IMR-90 (cell line): ENCODE data around the gene NUMA1. TPM values are rescaled to one million over a fixed set of nuclear protein-coding genes. Genes with fewer than 3 reads are reported as not detected.
A peak's percentile ranks its signal among the peaks of the same experiment; 100 is the strongest.

ENCODE experiments used
- ATAC-seq: fragments of 200-7000 bp; cut with Tn5 transposase; 2 replicates; pipeline ENCODE4 v1.9.1; 2020; ENCODE audit warnings: low read depth, mild to moderate bottlenecking, moderate library complexity
- BruUV-seq: library from RNA; stranded (reverse); fragments of 400-500 nt; replicated peaks from 2 replicates; lab custom pipeline; 2021; lab: Mats Ljungman, UMichigan
- CTCF ChIA-PET: fragments of 300-600 bp; formaldehyde crosslinking; extraction: SDS; loops from one replicate; lab custom pipeline; 2021; ENCODE audit warnings: antibody characterized with exemption; lab: Yijun Ruan, JAX
- POLR2A ChIA-PET: fragments of 300-600 bp; sonication (Branson Sonifier 250); formaldehyde crosslinking; loops from one replicate; lab custom pipeline; 2022; ENCODE audit warnings: antibody characterized with exemption; ENCODE audit not compliant: unreplicated experiment; lab: Charles Lee
- DNase-seq: peaks from one replicate; pipeline ENCODE4 v3.0.0; 2013
- H2AFZ ChIP-seq: replicated peaks from 2 replicates; pipeline ENCODE3; 2013; ENCODE audit warnings: low read length, mild to moderate bottlenecking; ENCODE audit not compliant: poor library complexity
- H2AK5ac ChIP-seq: 2 replicates; pipeline ENCODE4 v1.6.1; 2013; ENCODE audit warnings: low read depth, low read length, inconsistent platforms
- H2AK9ac ChIP-seq: replicated peaks from 2 replicates; pipeline ENCODE3; 2013; ENCODE audit warnings: mild to moderate bottlenecking, low read depth, low read length, moderate library complexity; ENCODE audit not compliant: poor library complexity
- H2BK120ac ChIP-seq: 2 replicates; pipeline ENCODE4 v1.6.1; 2013; ENCODE audit warnings: low read depth, low read length, inconsistent platforms
- H2BK15ac ChIP-seq: 3 replicates; pipeline ENCODE4 v1.6.1; 2013; ENCODE audit warnings: low read depth, low read length, inconsistent platforms
- H2BK20ac ChIP-seq: 2 replicates; pipeline ENCODE4 v1.6.1; 2013; ENCODE audit warnings: low read depth, mild to moderate bottlenecking, inconsistent platforms, low read length, moderate library complexity
- H2BK5ac ChIP-seq: 2 replicates; pipeline ENCODE4 v1.6.1; 2013; ENCODE audit warnings: mild to moderate bottlenecking, low read depth, low read length, inconsistent platforms; ENCODE audit not compliant: poor library complexity, severe bottlenecking
- H3K14ac ChIP-seq: replicated peaks from 2 replicates; pipeline ENCODE4 v1.6.1; 2013; ENCODE audit warnings: low read depth, low read length, inconsistent platforms
- H3K18ac ChIP-seq: 2 replicates; pipeline ENCODE4 v1.6.1; 2013; ENCODE audit warnings: low read depth, low read length, control low read depth
- H3K23ac ChIP-seq: 2 replicates; pipeline ENCODE4 v1.6.1; 2013; ENCODE audit warnings: low read depth, low read length, inconsistent platforms
- H3K27ac ChIP-seq: 2 replicates; pipeline ENCODE4 v1.5.1; 2013; ENCODE audit warnings: mild to moderate bottlenecking, control low read depth, low read length; ENCODE audit not compliant: insufficient read depth
- H3K27me3 ChIP-seq: 2 replicates; pipeline ENCODE4 v1.6.1; 2013; ENCODE audit warnings: low read length; ENCODE audit not compliant: control insufficient read depth, insufficient read depth
- H3K36me3 ChIP-seq: 2 replicates; pipeline ENCODE4 v1.6.1; 2013; ENCODE audit warnings: low read length, mixed read lengths; ENCODE audit not compliant: control insufficient read depth, insufficient read depth
- H3K4ac ChIP-seq: 2 replicates; pipeline ENCODE4 v1.6.1; 2013; ENCODE audit warnings: low read depth, low read length, inconsistent platforms
- H3K4me1 ChIP-seq: 2 replicates; pipeline ENCODE4 v1.6.1; 2013; ENCODE audit warnings: low read length, mixed read lengths; ENCODE audit not compliant: control insufficient read depth, insufficient read depth
- H3K4me2 ChIP-seq: 2 replicates; pipeline ENCODE4 v1.6.1; 2013; ENCODE audit warnings: low read depth, mild to moderate bottlenecking, control low read depth, low read length, moderate library complexity
- H3K4me3 ChIP-seq: 2 replicates; pipeline ENCODE4 v1.5.1; 2013; ENCODE audit warnings: low read depth, mild to moderate bottlenecking, control low read depth, low read length, moderate library complexity; ENCODE audit not compliant: insufficient read depth
- H3K56ac ChIP-seq: 2 replicates; pipeline ENCODE4 v1.6.1; 2013; ENCODE audit warnings: low read length, inconsistent platforms; ENCODE audit not compliant: insufficient read depth; ENCODE audit errors: extremely low read depth
- H3K79me1 ChIP-seq, 2 experiments: 2 replicates each; pipeline ENCODE4 v1.6.1; 2013; ENCODE audit warnings: low read length in 2 of 2, inconsistent platforms in 1 of 2, low read depth in 1 of 2
- H3K9ac ChIP-seq: 2 replicates; pipeline ENCODE4 v1.6.1; 2013; ENCODE audit warnings: low read depth, low read length, control low read depth
- H3K9me1 ChIP-seq: 2 replicates; pipeline ENCODE4 v1.6.1; 2013; ENCODE audit warnings: low read length, inconsistent platforms; ENCODE audit not compliant: insufficient read depth
- H3K9me3 ChIP-seq: 2 replicates; pipeline ENCODE4 v1.6.1; 2013; ENCODE audit warnings: low read length; ENCODE audit not compliant: control insufficient read depth, insufficient read depth
- H4K20me1 ChIP-seq: 2 replicates; pipeline ENCODE4 v1.6.1; 2013; ENCODE audit warnings: low read length, inconsistent platforms; ENCODE audit not compliant: insufficient read depth
- H4K5ac ChIP-seq: 2 replicates; pipeline ENCODE4 v1.6.1; 2013; ENCODE audit warnings: mild to moderate bottlenecking, low read depth, low read length, control low read depth
- H4K8ac ChIP-seq, 2 experiments: 2 replicates each; pipeline ENCODE4 v1.6.1; 2013; ENCODE audit warnings: low read depth in 2 of 2, low read length in 2 of 2, control low read depth in 1 of 2, inconsistent platforms in 1 of 2
- H4K91ac ChIP-seq: 2 replicates; pipeline ENCODE4 v1.6.1; 2013; ENCODE audit warnings: low read depth, low read length, inconsistent platforms; ENCODE audit not compliant: insufficient read depth
- BHLHE40 ChIP-seq: fragments of 150-350 bp; IDR thresholded peaks from 2 replicates; pipeline ENCODE4 v1.6.1; 2016; ENCODE audit warnings: mild to moderate bottlenecking, low read depth, low read length
- CEBPB ChIP-seq: IDR thresholded peaks from 2 replicates; pipeline ENCODE4 v1.6.1; 2012; ENCODE audit warnings: low read depth, low read length, improper control_type of control experiment
- CHD1 ChIP-seq: IDR thresholded peaks from 2 replicates; pipeline ENCODE4 v1.6.1; 2012; ENCODE audit warnings: low read depth, low read length, improper control_type of control experiment
- CTCF ChIP-seq: conservative IDR thresholded peaks from 2 replicates; pipeline ENCODE4 v1.5.1; 2012; ENCODE audit warnings: mild to moderate bottlenecking, low read depth, low read length, improper control_type of control experiment
- FOS ChIP-seq: fragments of 150-350 bp; IDR thresholded peaks from 2 replicates; pipeline ENCODE4 v1.6.1; 2016; ENCODE audit warnings: low read depth, low read length
- MAFK ChIP-seq: IDR thresholded peaks from 2 replicates; pipeline ENCODE4 v1.6.1; 2012; ENCODE audit warnings: low read depth, low read length, improper control_type of control experiment
- MAZ ChIP-seq: IDR thresholded peaks from 2 replicates; pipeline ENCODE4 v1.6.1; 2012; ENCODE audit warnings: low read depth, mild to moderate bottlenecking, low read length, improper control_type of control experiment, moderate library complexity, borderline replicate concordance
- NFE2L2 ChIP-seq: fragments of 150-350 bp; IDR thresholded peaks from 2 replicates; pipeline ENCODE4 v1.6.1; 2016; ENCODE audit warnings: low read depth, mild to moderate bottlenecking, low read length
- RCOR1 ChIP-seq: IDR thresholded peaks from 2 replicates; pipeline ENCODE4 v1.6.1; 2012; ENCODE audit warnings: mild to moderate bottlenecking, low read length, improper control_type of control experiment; ENCODE audit not compliant: insufficient replicate concordance
- RFX5 ChIP-seq: IDR thresholded peaks from 2 replicates; pipeline ENCODE4 v1.8.0; 2012; ENCODE audit warnings: low read depth, mild to moderate bottlenecking, low read length, moderate library complexity
- SMC3 ChIP-seq: fragments of 150-350 bp; IDR thresholded peaks from 2 replicates; pipeline ENCODE4 v1.6.1; 2016; ENCODE audit warnings: low read depth, mild to moderate bottlenecking, antibody characterized with exemption, low read length, moderate library complexity
- WGBS, 2 experiments: methylation state at CpG; one replicate each; pipeline versions ENCODE4 v1.1.5 to v1.1.7; 2013; ENCODE audit warnings: missing lambda C conversion rate in 2 of 2; ENCODE audit not compliant: insufficient read length in 1 of 2; ENCODE audit errors: extremely low coverage in 2 of 2; 5-methylcytosine and 5-hydroxymethylcytosine counted together
- dilution Hi-C: fragments of 300-500 bp; cut with HindIII; formaldehyde crosslinking; loops from one replicate; pipeline ENCODE4 v1.14.3; 2018; ENCODE audit warnings: low sequenced_read_pairs; ENCODE audit not compliant: unreplicated experiment
- in situ Hi-C: fragments of 300-500 bp; cut with MboI; formaldehyde crosslinking; loops from 3 replicates; pipeline ENCODE4 v1.14.3; 2019; ENCODE audit warnings: low sequenced_read_pairs, inconsistent platforms, mixed read lengths
- intact Hi-C: fragments of 100-400 bp; cut with micrococcal nuclease; formaldehyde crosslinking; loops from 2 replicates; pipeline ENCODE4 v1.10.0; 2022
- polyA plus RNA-seq, 3 experiments: library from polyadenylated mRNA; depleted of rRNA; stranded (reverse); fragments of >200 nt; gene quantifications; 2 replicates each; pipeline ENCODE4 v1.2.3, GENCODE V29; 2012; ENCODE audit warnings: low replicate concordance in 1 of 3
- total RNA-seq: library from RNA; depleted of rRNA; stranded (reverse); fragments of >200 nt; gene quantifications from 2 replicates; pipeline ENCODE4 v1.2.3, GENCODE V29; 2012

Gene NUMA1
- total and polyA plus RNA-seq, 2 of the 4 experiments (the other 2 are of a cell fraction): 61.7 to 97.0 TPM

GRCh38 chr11:71987521-71987920, 92.8 kb downstream of the NUMA1 start:
- no TSS peak for BruUV-seq
- TF ChIP-seq NFE2L2 (no peak), CHD1 (no peak), FOS (no peak), RCOR1 (no peak), SMC3 (no peak), CEBPB (no peak), BHLHE40 (no peak), MAFK (no peak), RFX5 (no peak), MAZ (no peak), CTCF (no peak)
- H3K56ac ChIP-seq: no peak overlapping the region
- no peak overlapping the region for H3K4ac ChIP-seq
- DNase-seq (no peak), ATAC-seq (peak; percentile 9; the same call in 1 of the 2 replicates)
- H3K4me2 ChIP-seq: peak overlapping the region; percentile 20; the same call in 1 of the 2 replicates
- no peak overlapping the region for H2BK120ac ChIP-seq
- no peak overlapping the region for H2BK15ac ChIP-seq
- no peak overlapping the region for H4K8ac ChIP-seq
- dilution Hi-C loops (no loop called here), in situ Hi-C loops (loop anchor here (10.0 kb wide), 1 partner anchor 63 kb away; the partner anchor contains the start of genes RNF121 and XNDC1N), intact Hi-C loops (no loop called here)
- no peaks in the 10 kb centered on the region for H3K9me3 ChIP-seq
- peaks cover 11 to 21% of the 10 kb centered on the region in 2 experiments; a peak in 1 of 4 replicates for H3K79me1 ChIP-seq
- H3K4me1 ChIP-seq: peaks cover 11% of the 10 kb centered on the region
- H3K9ac ChIP-seq: no peak overlapping the region
- H4K20me1 ChIP-seq: peaks cover 5% of the 10 kb centered on the region; the same call in 1 of the 2 replicates
- H2AFZ ChIP-seq: no peak overlapping the region
- H4K91ac ChIP-seq: no peak overlapping the region
- ChIA-PET CTCF (interaction anchor here (0.7 to 1.4 kb wide), 5 partner anchors 11 to 460 kb away, joined by 3 to 6 read pairs (median 3); no protein-coding TSS in a partner anchor), POLR2A (no interaction called here)
- peaks cover 17% of the 10 kb centered on the region for H3K9me1 ChIP-seq
- no peaks in the 10 kb centered on the region for H3K27me3 ChIP-seq
- H3K14ac ChIP-seq: 0 out of 2 replicates have a peak overlapping the region, but pooled peaks have one; percentile 1
- no peak overlapping the region for H3K4me3 ChIP-seq
- H3K18ac ChIP-seq: no peak overlapping the region
- H2BK5ac ChIP-seq: peak overlapping the region; percentile 14
- no peak overlapping the region for H2AK5ac ChIP-seq
- no peak overlapping the region for H3K23ac ChIP-seq
- H3K36me3 ChIP-seq: peaks cover 7% of the 10 kb centered on the region
- no peak overlapping the region for H2AK9ac ChIP-seq
- no CpG with 5 or more reads among the region's 2 CpGs for WGBS, 2 experiments
- H3K27ac ChIP-seq: peak overlapping the region; percentile 26; the same call in 1 of the 2 replicates
- H2BK20ac ChIP-seq: no peak overlapping the region
- no peak overlapping the region for H4K5ac ChIP-seq
